ENCODE measurements around the gene ZNF207. TPM values are rescaled to one million over a fixed set of nuclear protein-coding genes. Genes with fewer than 3 reads are reported as not detected.

Gene ZNF207
- total RNA-seq, 1 experiment from 2014 or later, result 223 TPM

GRCh38 chr17:32327911-32328310 is 22.0 kb upstream of the ZNF207 start (continued):
- no peak for TF ChIP-seq NFATC4 (CRISPR knock-in tag; IDR thresholded peaks at IDR 0.05)
- TF ChIP-seq, protein P1, sequence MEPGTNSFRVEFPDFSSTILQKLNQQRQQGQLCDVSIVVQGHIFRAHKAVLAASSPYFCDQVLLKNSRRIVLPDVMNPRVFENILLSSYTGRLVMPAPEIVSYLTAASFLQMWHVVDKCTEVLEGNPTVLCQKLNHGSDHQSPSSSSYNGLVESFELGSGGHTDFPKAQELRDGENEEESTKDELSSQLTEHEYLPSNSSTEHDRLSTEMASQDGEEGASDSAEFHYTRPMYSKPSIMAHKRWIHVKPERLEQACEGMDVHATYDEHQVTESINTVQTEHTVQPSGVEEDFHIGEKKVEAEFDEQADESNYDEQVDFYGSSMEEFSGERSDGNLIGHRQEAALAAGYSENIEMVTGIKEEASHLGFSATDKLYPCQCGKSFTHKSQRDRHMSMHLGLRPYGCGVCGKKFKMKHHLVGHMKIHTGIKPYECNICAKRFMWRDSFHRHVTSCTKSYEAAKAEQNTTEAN (CRISPR knock-in tag; IDR thresholded peaks at IDR 0.05), result no peak

- TF ChIP-seq, protein P2, sequence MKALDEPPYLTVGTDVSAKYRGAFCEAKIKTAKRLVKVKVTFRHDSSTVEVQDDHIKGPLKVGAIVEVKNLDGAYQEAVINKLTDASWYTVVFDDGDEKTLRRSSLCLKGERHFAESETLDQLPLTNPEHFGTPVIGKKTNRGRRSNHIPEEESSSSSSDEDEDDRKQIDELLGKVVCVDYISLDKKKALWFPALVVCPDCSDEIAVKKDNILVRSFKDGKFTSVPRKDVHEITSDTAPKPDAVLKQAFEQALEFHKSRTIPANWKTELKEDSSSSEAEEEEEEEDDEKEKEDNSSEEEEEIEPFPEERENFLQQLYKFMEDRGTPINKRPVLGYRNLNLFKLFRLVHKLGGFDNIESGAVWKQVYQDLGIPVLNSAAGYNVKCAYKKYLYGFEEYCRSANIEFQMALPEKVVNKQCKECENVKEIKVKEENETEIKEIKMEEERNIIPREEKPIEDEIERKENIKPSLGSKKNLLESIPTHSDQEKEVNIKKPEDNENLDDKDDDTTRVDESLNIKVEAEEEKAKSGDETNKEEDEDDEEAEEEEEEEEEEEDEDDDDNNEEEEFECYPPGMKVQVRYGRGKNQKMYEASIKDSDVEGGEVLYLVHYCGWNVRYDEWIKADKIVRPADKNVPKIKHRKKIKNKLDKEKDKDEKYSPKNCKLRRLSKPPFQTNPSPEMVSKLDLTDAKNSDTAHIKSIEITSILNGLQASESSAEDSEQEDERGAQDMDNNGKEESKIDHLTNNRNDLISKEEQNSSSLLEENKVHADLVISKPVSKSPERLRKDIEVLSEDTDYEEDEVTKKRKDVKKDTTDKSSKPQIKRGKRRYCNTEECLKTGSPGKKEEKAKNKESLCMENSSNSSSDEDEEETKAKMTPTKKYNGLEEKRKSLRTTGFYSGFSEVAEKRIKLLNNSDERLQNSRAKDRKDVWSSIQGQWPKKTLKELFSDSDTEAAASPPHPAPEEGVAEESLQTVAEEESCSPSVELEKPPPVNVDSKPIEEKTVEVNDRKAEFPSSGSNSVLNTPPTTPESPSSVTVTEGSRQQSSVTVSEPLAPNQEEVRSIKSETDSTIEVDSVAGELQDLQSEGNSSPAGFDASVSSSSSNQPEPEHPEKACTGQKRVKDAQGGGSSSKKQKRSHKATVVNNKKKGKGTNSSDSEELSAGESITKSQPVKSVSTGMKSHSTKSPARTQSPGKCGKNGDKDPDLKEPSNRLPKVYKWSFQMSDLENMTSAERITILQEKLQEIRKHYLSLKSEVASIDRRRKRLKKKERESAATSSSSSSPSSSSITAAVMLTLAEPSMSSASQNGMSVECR (CRISPR knock-in tag; IDR thresholded peaks at IDR 0.05; ENCODE audit: borderline replicate concordance), result no peak
- no peak for TF ChIP-seq ZNF219 (CRISPR knock-in tag; IDR thresholded peaks at IDR 0.05; ENCODE audit: borderline replicate concordance)
- TF ChIP-seq NFATC4 (CRISPR knock-in tag; IDR thresholded peaks at IDR 0.05), result no peak
- TF ChIP-seq E2F5 (CRISPR knock-in tag; IDR thresholded peaks at IDR 0.05), result no peak
- TF ChIP-seq SMAD3 (CRISPR knock-in tag; IDR thresholded peaks at IDR 0.05; ENCODE audit: borderline replicate concordance), result no peak
- no peak for TF ChIP-seq EMX1 (CRISPR knock-in tag; IDR thresholded peaks at IDR 0.05)
- no peak for TF ChIP-seq ZNF396 (CRISPR knock-in tag; IDR thresholded peaks at IDR 0.05; ENCODE audit: borderline replicate concordance)
- TF ChIP-seq, protein P3, sequence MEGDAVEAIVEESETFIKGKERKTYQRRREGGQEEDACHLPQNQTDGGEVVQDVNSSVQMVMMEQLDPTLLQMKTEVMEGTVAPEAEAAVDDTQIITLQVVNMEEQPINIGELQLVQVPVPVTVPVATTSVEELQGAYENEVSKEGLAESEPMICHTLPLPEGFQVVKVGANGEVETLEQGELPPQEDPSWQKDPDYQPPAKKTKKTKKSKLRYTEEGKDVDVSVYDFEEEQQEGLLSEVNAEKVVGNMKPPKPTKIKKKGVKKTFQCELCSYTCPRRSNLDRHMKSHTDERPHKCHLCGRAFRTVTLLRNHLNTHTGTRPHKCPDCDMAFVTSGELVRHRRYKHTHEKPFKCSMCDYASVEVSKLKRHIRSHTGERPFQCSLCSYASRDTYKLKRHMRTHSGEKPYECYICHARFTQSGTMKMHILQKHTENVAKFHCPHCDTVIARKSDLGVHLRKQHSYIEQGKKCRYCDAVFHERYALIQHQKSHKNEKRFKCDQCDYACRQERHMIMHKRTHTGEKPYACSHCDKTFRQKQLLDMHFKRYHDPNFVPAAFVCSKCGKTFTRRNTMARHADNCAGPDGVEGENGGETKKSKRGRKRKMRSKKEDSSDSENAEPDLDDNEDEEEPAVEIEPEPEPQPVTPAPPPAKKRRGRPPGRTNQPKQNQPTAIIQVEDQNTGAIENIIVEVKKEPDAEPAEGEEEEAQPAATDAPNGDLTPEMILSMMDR (IDR thresholded peaks at IDR 0.05), result no peak
- TF ChIP-seq RELA (CRISPR knock-in tag; IDR thresholded peaks at IDR 0.05; ENCODE audit: borderline replicate concordance), result no peak
- TF ChIP-seq, protein P4, sequence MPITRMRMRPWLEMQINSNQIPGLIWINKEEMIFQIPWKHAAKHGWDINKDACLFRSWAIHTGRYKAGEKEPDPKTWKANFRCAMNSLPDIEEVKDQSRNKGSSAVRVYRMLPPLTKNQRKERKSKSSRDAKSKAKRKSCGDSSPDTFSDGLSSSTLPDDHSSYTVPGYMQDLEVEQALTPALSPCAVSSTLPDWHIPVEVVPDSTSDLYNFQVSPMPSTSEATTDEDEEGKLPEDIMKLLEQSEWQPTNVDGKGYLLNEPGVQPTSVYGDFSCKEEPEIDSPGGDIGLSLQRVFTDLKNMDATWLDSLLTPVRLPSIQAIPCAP (CRISPR knock-in tag; IDR thresholded peaks at IDR 0.05), result no peak
- TF ChIP-seq, protein P5, sequence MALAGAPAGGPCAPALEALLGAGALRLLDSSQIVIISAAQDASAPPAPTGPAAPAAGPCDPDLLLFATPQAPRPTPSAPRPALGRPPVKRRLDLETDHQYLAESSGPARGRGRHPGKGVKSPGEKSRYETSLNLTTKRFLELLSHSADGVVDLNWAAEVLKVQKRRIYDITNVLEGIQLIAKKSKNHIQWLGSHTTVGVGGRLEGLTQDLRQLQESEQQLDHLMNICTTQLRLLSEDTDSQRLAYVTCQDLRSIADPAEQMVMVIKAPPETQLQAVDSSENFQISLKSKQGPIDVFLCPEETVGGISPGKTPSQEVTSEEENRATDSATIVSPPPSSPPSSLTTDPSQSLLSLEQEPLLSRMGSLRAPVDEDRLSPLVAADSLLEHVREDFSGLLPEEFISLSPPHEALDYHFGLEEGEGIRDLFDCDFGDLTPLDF (CRISPR knock-in tag; IDR thresholded peaks at IDR 0.05), result no peak
- TF ChIP-seq JUN (CRISPR knock-in tag; IDR thresholded peaks at IDR 0.05), result no peak
- no peak for TF ChIP-seq USF2 (CRISPR knock-in tag; IDR thresholded peaks at IDR 0.05)
- TF ChIP-seq, protein P6, sequence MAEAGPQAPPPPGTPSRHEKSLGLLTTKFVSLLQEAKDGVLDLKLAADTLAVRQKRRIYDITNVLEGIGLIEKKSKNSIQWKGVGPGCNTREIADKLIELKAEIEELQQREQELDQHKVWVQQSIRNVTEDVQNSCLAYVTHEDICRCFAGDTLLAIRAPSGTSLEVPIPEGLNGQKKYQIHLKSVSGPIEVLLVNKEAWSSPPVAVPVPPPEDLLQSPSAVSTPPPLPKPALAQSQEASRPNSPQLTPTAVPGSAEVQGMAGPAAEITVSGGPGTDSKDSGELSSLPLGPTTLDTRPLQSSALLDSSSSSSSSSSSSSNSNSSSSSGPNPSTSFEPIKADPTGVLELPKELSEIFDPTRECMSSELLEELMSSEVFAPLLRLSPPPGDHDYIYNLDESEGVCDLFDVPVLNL (CRISPR knock-in tag; IDR thresholded peaks at IDR 0.05; ENCODE audit: borderline replicate concordance, low read depth), result no peak
- DNase-seq (ENCODE audit: low spot score), result no peak
- H3K27ac Mint-ChIP-seq, result 0 out of 2 replicates have a peak overlapping the region, but pooled peaks have one; percentile 14
- ChIA-PET CTCF (interaction anchor here (1.9 to 2.0 kb wide), 2 partner anchors 10 to 77 kb away, joined by 6 read pairs; no protein-coding TSS in a partner anchor), POLR2A (no interaction called here)
- ATAC-seq, result no peak
- H3K4me3 Mint-ChIP-seq, result no peak overlapping the region
- peaks cover 26% of the 10 kb centered on the region for H3K36me3 Mint-ChIP-seq
- no peaks in the 10 kb centered on the region for H3K4me1 Mint-ChIP-seq
- H3K9me3 Mint-ChIP-seq, result no peaks in the 10 kb centered on the region
- H3K27me3 Mint-ChIP-seq (ENCODE audit: low read depth), result no peaks in the 10 kb centered on the region
Measured at GRCh38 chr17:32330147-32330546, 19.8 kb upstream of the ZNF207 start.

All from WTC11 (cell line).